HepG2 (cell line): ENCODE results near the gene ARID3C. TPM values are rescaled to one million over a fixed set of nuclear protein-coding genes. Genes with fewer than 3 reads are reported as not detected.

ENCODE experiments used
- ATAC-seq: fragments of 200-7000 bp; cut with Tn5 transposase; 3 replicates; pipeline ENCODE4 v1.9.1; 2020; ENCODE audit warnings: mild to moderate bottlenecking, moderate library complexity
- BruUV-seq: library from RNA; stranded (reverse); fragments of 400-500 nt; replicated peaks from 2 replicates; lab custom pipeline; 2021; lab: Mats Ljungman, UMichigan
- CTCF ChIA-PET: fragments of 300-600 bp; formaldehyde crosslinking; extraction: SDS; loops from one replicate; lab custom pipeline; 2021; ENCODE audit warnings: low total read pairs, inconsistent platforms, low intra/inter-chr PET ratio; lab: Yijun Ruan, JAX
- POLR2A ChIA-PET: fragments of 350-600 bp; sonication (Branson Sonifier 250); formaldehyde crosslinking; loops from one replicate; lab custom pipeline; 2020; ENCODE audit warnings: antibody characterized with exemption, inconsistent platforms; lab: Yijun Ruan, JAX
- DNase-seq: peaks from one replicate; pipeline ENCODE4 v3.0.0-alpha.2; 2015; ENCODE audit warnings: low spot score
- FAIRE-seq: peaks from 3 replicates; lab custom pipeline; 2011; peaks lifted over from hg19 to GRCh38; lab: Jason Lieb, UNC
- H2AFZ ChIP-seq: one replicate; pipeline ENCODE4 v1.6.1; 2011; ENCODE audit warnings: low read length, inconsistent platforms
- H3K27ac ChIP-seq: fragments of 300-600 bp; 3 replicates; pipeline ENCODE4 v1.8.0; 2011; ENCODE audit warnings: mixed run types, mild to moderate bottlenecking, mixed read lengths, low read length, inconsistent platforms; ENCODE audit not compliant: insufficient read depth; ENCODE audit errors: extremely low read length
- H3K27me3 ChIP-seq, 2 experiments: fragments of 200-600 bp in 1 of 2; 2 replicates in 1 of 2; 3 replicates in 1 of 2; pipeline versions ENCODE4 v1.6.0 to v1.8.0; 2011; ENCODE audit warnings: low read length in 2 of 2, mild to moderate bottlenecking in 2 of 2, moderate library complexity in 2 of 2, inconsistent platforms in 1 of 2; ENCODE audit not compliant: insufficient read depth in 2 of 2, control insufficient read depth in 1 of 2
- H3K36me3 ChIP-seq, 2 experiments: fragments of 200-600 bp in 1 of 2; replicated peaks in 1 of 2; 2 replicates in 1 of 2; 3 replicates in 1 of 2; pipeline versions ENCODE4 v1.5.1 to v1.8.0; 2011; ENCODE audit warnings: low read length in 2 of 2, inconsistent platforms in 1 of 2; ENCODE audit not compliant: insufficient read depth in 2 of 2, control insufficient read depth in 1 of 2
- H3K4me1 ChIP-seq: 2 replicates; pipeline ENCODE4 v1.5.1; 2012; ENCODE audit warnings: low read length, inconsistent platforms; ENCODE audit not compliant: insufficient read depth
- H3K4me2 ChIP-seq: 2 replicates; pipeline ENCODE4 v1.6.0; 2011; ENCODE audit warnings: low read depth, low read length, inconsistent platforms
- H3K4me3 ChIP-seq, 3 experiments: fragments of 200-600 bp in 1 of 3; sonication (generic), shearing (Covaris generic) in 1 of 3; replicated peaks in 1 of 3; 2 replicates each; pipeline ENCODE4 v1.5.1; 2011 to 2016; ENCODE audit warnings: low read length in 3 of 3, inconsistent platforms in 2 of 3, low read depth in 2 of 3, mild to moderate bottlenecking in 2 of 3, control low read depth in 1 of 3, mixed read lengths in 1 of 3; ENCODE audit not compliant: insufficient read depth in 1 of 3
- H3K79me2 ChIP-seq: one replicate; pipeline ENCODE4 v1.6.1; 2011; ENCODE audit warnings: low read length, inconsistent platforms; ENCODE audit not compliant: insufficient read depth
- H3K9ac ChIP-seq: 2 replicates; pipeline ENCODE4 v1.6.0; 2011; ENCODE audit warnings: mild to moderate bottlenecking, low read depth, low read length, inconsistent platforms; ENCODE audit not compliant: insufficient read depth
- H3K9me3 ChIP-seq: 2 replicates; pipeline ENCODE4 v1.5.1; 2012; ENCODE audit warnings: mild to moderate bottlenecking, low read length
- H4K20me1 ChIP-seq: 2 replicates; pipeline ENCODE4 v1.6.0; 2011; ENCODE audit warnings: inconsistent platforms, mild to moderate bottlenecking, low read length, moderate library complexity; ENCODE audit not compliant: insufficient read depth
- CEBPG ChIP-seq: IDR thresholded peaks from 2 replicates; pipeline ENCODE4 v1.6.1; 2016
- CENPX ChIP-seq: sonication (generic); formaldehyde crosslinking; IDR thresholded peaks from 2 replicates; pipeline ENCODE4 v1.9.0; 2021; ENCODE audit warnings: mild to moderate bottlenecking, missing genetic modification reagents, moderate library complexity
- GLMP ChIP-seq: sonication (generic); formaldehyde crosslinking; IDR thresholded peaks from 2 replicates; pipeline ENCODE4 v1.9.0; 2021; ENCODE audit warnings: missing genetic modification reagents, mild to moderate bottlenecking, borderline replicate concordance
- NRL ChIP-seq: sonication (generic); formaldehyde crosslinking; IDR thresholded peaks from 2 replicates; pipeline ENCODE4 v1.5.0; 2020; ENCODE audit warnings: missing genetic modification reagents, mild to moderate bottlenecking, moderate library complexity, borderline replicate concordance
- SETDB1 ChIP-seq: sonication (generic); formaldehyde crosslinking; IDR thresholded peaks from 2 replicates; pipeline ENCODE4 v1.5.1; 2020; ENCODE audit warnings: missing genetic modification reagents, mild to moderate bottlenecking, borderline replicate concordance
- SMC3 ChIP-seq: IDR thresholded peaks from 2 replicates; pipeline ENCODE4 v1.6.1; 2011; ENCODE audit warnings: low read length, improper control_type of control experiment
- SOX5 ChIP-seq: IDR thresholded peaks from 2 replicates; pipeline ENCODE4 v1.6.1; 2016; ENCODE audit warnings: borderline replicate concordance
- TBP ChIP-seq: sonication (generic); formaldehyde crosslinking; IDR thresholded peaks from 2 replicates; pipeline ENCODE4 v1.5.0; 2020; ENCODE audit warnings: missing genetic modification reagents
- ZBTB20 ChIP-seq: sonication (generic); formaldehyde crosslinking; IDR thresholded peaks from 2 replicates; pipeline ENCODE4 v1.8.1; 2023; ENCODE audit warnings: missing genetic modification reagents, low read depth, mild to moderate bottlenecking, borderline replicate concordance
- ZBTB21 ChIP-seq: sonication (generic); formaldehyde crosslinking; IDR thresholded peaks from 2 replicates; pipeline ENCODE4 v1.4.0; 2020; ENCODE audit warnings: missing genetic modification reagents
- ZNF12 ChIP-seq: sonication (generic); formaldehyde crosslinking; IDR thresholded peaks from 2 replicates; pipeline ENCODE4 v1.5.0; 2020; ENCODE audit warnings: missing genetic modification reagents
- ZNF224 ChIP-seq: sonication (generic); formaldehyde crosslinking; IDR thresholded peaks from 2 replicates; pipeline ENCODE4 v1.5.0; 2020; ENCODE audit warnings: mild to moderate bottlenecking, missing genetic modification reagents
- ZNF260 ChIP-seq: sonication (generic); formaldehyde crosslinking; IDR thresholded peaks from 2 replicates; pipeline ENCODE4 v1.4.0; 2020; ENCODE audit warnings: missing genetic modification reagents, low read depth, mild to moderate bottlenecking, borderline replicate concordance
- ZNF282 ChIP-seq: fragments of 450-650 bp; IDR thresholded peaks from 2 replicates; pipeline ENCODE4 v1.6.1; 2018; ENCODE audit not compliant: partially characterized antibody
- ZNF337 ChIP-seq: sonication (generic); formaldehyde crosslinking; IDR thresholded peaks from 2 replicates; pipeline ENCODE4 v1.5.1; 2020; ENCODE audit warnings: missing genetic modification reagents, low read depth, mild to moderate bottlenecking, borderline replicate concordance
- ZNF563 ChIP-seq: sonication (generic); formaldehyde crosslinking; IDR thresholded peaks from 2 replicates; pipeline ENCODE4 v1.8.0; 2022; ENCODE audit warnings: mild to moderate bottlenecking, moderate library complexity, missing genetic modification reagents
- WGBS: methylation state at CpG from one replicate; pipeline ENCODE4 v1.1.6; 2017; ENCODE audit warnings: low lambda C conversion rate; 5-methylcytosine and 5-hydroxymethylcytosine counted together
- in situ Hi-C: cut with HindIII; loops from 2 replicates; pipeline ENCODE4 v1.10.0; 2017; ENCODE audit warnings: low pct_unique_long_range_greater_than_20kb; ENCODE audit not compliant: extremely low pct_ligation_motif_present
- intact Hi-C: fragments of 100-400 bp; cut with micrococcal nuclease; formaldehyde crosslinking; loops from one replicate; pipeline ENCODE4 v1.10.0; 2022; ENCODE audit not compliant: unreplicated experiment
- polyA plus RNA-seq, 8 experiments: library from polyadenylated mRNA; depleted of rRNA in 3 of 8; stranded (reverse) in 7 of 8; unstranded in 1 of 8; fragments of >200 nt; fragmentation: Illumina TruSeq in 4 of 8; extraction: Trizol in 4 of 8; gene quantifications; 2 replicates each; pipeline versions ENCODE4 v1.2.1 to v1.2.3, GENCODE V29; 2011 to 2016; ENCODE audit warnings: low read depth in 4 of 8, missing spikeins in 1 of 8, mixed read lengths in 1 of 8; ENCODE audit not compliant: insufficient read depth in 1 of 8
- total RNA-seq, 5 experiments: library from RNA; depleted of rRNA; stranded (reverse); fragments of >200 nt; fragmentation: Illumina TruSeq; extraction: Trizol; gene quantifications; 2 replicates each; pipeline ENCODE4 v1.2.3, GENCODE V29; 2016; ENCODE audit warnings: low read depth in 1 of 5
- TF ChIP-seq, protein P1 (sequence below): IDR thresholded peaks from 2 replicates; pipeline ENCODE4 v1.6.1; 2016; ENCODE audit warnings: mild to moderate bottlenecking
- TF ChIP-seq, protein P2 (sequence below): sonication (generic); formaldehyde crosslinking; IDR thresholded peaks from 2 replicates; pipeline ENCODE4 v1.5.0; 2020; ENCODE audit warnings: missing genetic modification reagents, mild to moderate bottlenecking, borderline replicate concordance
- TF ChIP-seq, protein P3 (sequence below): sonication (generic); formaldehyde crosslinking; IDR thresholded peaks from 2 replicates; pipeline ENCODE4 v1.4.0; 2020; ENCODE audit warnings: missing genetic modification reagents, borderline replicate concordance

ARID3C gene
- total and polyA plus RNA-seq, 2 of the 13 experiments (the other 11 are each of a cell fraction or from before 2014, with no cell fraction given) = not detected

DNA sequence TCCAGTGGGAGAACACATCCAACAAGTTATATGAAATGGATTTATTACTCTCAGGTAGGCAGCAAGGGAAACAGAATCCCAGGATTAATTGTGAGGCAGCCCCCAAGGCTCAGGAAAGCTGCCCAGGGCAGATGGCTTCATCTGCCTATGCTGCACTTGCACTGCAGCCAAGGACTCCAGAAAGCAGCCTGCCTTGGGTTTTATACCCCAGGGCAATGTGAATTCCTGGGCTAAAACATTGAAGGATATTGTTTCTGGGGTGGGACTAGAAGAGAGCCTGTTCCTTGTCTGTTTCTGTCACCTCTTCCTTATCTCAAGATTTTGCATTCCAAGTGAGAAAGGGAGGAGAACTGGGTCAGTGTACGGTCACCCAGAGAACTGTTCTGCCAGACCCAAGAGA is 42.4 kb upstream of the ARID3C start:
- Histone ChIP-seq H4K20me1 (no peaks in the 10 kb centered on the region), H3K9ac (no peak overlapping the region), H3K79me2 (no peaks in the 10 kb centered on the region), H3K4me1 (peaks cover 6% of the 10 kb centered on the region; the same call in 1 of the 2 replicates), H3K9me3 (no peaks in the 10 kb centered on the region), H3K36me3 (no peaks in the 10 kb centered on the region), H3K4me2 (no peak overlapping the region), H2AFZ (no peak overlapping the region), H3K27me3 (no peaks in the 10 kb centered on the region), H3K27ac (no peak overlapping the region)
- no TSS peak for BruUV-seq
- in situ Hi-C loops (no loop called here), intact Hi-C loops (no loop called here)
- ChIA-PET CTCF (no interaction called here), POLR2A (no interaction called here)
- ATAC-seq (no peak), FAIRE-seq (no peak)
- TF ChIP-seq CEBPG (CRISPR knock-in tag) = no peak
- TF ChIP-seq ZBTB20 = no peak
- TF ChIP-seq, protein P1, sequence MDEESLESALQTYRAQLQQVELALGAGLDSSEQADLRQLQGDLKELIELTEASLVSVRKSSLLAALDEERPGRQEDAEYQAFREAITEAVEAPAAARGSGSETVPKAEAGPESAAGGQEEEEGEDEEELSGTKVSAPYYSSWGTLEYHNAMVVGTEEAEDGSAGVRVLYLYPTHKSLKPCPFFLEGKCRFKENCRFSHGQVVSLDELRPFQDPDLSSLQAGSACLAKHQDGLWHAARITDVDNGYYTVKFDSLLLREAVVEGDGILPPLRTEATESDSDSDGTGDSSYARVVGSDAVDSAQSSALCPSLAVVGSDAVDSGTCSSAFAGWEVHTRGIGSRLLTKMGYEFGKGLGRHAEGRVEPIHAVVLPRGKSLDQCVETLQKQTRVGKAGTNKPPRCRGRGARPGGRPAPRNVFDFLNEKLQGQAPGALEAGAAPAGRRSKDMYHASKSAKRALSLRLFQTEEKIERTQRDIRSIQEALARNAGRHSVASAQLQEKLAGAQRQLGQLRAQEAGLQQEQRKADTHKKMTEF (CRISPR knock-in tag) = no peak
- no peak for TF ChIP-seq SETDB1 (CRISPR knock-in tag)
- TF ChIP-seq ZNF563 (CRISPR knock-in tag) = no peak
- TF ChIP-seq, protein P2, sequence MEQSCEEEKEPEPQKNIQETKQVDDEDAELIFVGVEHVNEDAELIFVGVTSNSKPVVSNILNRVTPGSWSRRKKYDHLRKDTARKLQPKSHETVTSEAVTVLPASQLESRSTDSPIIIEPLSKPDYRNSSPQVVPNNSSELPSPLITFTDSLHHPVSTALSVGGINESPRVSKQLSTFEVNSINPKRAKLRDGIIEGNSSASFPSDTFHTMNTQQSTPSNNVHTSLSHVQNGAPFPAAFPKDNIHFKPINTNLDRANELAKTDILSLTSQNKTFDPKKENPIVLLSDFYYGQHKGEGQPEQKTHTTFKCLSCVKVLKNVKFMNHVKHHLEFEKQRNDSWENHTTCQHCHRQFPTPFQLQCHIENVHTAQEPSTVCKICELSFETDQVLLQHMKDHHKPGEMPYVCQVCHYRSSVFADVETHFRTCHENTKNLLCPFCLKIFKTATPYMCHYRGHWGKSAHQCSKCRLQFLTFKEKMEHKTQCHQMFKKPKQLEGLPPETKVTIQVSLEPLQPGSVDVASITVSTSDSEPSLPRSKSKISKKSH = no peak
- TF ChIP-seq ZNF224 (CRISPR knock-in tag) = no peak
- no peak for TF ChIP-seq GLMP (CRISPR knock-in tag)
- no peak for TF ChIP-seq TBP (CRISPR knock-in tag)
- TF ChIP-seq CENPX = no peak
- no peak for TF ChIP-seq SOX5 (CRISPR knock-in tag)
- TF ChIP-seq, protein P3, sequence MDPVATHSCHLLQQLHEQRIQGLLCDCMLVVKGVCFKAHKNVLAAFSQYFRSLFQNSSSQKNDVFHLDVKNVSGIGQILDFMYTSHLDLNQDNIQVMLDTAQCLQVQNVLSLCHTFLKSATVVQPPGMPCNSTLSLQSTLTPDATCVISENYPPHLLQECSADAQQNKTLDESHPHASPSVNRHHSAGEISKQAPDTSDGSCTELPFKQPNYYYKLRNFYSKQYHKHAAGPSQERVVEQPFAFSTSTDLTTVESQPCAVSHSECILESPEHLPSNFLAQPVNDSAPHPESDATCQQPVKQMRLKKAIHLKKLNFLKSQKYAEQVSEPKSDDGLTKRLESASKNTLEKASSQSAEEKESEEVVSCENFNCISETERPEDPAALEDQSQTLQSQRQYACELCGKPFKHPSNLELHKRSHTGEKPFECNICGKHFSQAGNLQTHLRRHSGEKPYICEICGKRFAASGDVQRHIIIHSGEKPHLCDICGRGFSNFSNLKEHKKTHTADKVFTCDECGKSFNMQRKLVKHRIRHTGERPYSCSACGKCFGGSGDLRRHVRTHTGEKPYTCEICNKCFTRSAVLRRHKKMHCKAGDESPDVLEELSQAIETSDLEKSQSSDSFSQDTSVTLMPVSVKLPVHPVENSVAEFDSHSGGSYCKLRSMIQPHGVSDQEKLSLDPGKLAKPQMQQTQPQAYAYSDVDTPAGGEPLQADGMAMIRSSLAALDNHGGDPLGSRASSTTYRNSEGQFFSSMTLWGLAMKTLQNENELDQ (CRISPR knock-in tag) = no peak
- TF ChIP-seq ZBTB21 (CRISPR knock-in tag) = no peak
- TF ChIP-seq ZNF12 (CRISPR knock-in tag) = no peak
- TF ChIP-seq SMC3 = no peak
- no peak for TF ChIP-seq ZNF282
- no peak for TF ChIP-seq ZNF260 (CRISPR knock-in tag)
- TF ChIP-seq ZNF337 (CRISPR knock-in tag) = no peak
- TF ChIP-seq NRL (CRISPR knock-in tag) = no peak
- TF ChIP-seq, all 625 proteins: peak for 0
- H3K4me3 ChIP-seq = no peak overlapping the region
- no peak for DNase-seq
- WGBS = 40% methylated on average over 1 of the region's 1 CpG
